HepG2 (cell line): ENCODE measurements around the gene SLC38A8. TPM values are rescaled to one million over a fixed set of nuclear protein-coding genes. Genes with fewer than 3 reads are reported as not detected.

ENCODE experiments used
- ATAC-seq: fragments of 200-7000 bp; cut with Tn5 transposase; 3 replicates; pipeline ENCODE4 v1.9.1; 2020; ENCODE audit warnings: mild to moderate bottlenecking, moderate library complexity
- BruUV-seq: library from RNA; stranded (reverse); fragments of 400-500 nt; replicated peaks from 2 replicates; lab custom pipeline; 2021; lab: Mats Ljungman, UMichigan
- CTCF ChIA-PET: fragments of 300-600 bp; formaldehyde crosslinking; extraction: SDS; loops from one replicate; lab custom pipeline; 2021; ENCODE audit warnings: low total read pairs, inconsistent platforms, low intra/inter-chr PET ratio; lab: Yijun Ruan, JAX
- POLR2A ChIA-PET: fragments of 350-600 bp; sonication (Branson Sonifier 250); formaldehyde crosslinking; loops from one replicate; lab custom pipeline; 2020; ENCODE audit warnings: antibody characterized with exemption, inconsistent platforms; lab: Yijun Ruan, JAX
- DNase-seq: peaks from one replicate; pipeline ENCODE4 v3.0.0-alpha.2; 2015; ENCODE audit warnings: low spot score
- FAIRE-seq: peaks from 3 replicates; lab custom pipeline; 2011; peaks lifted over from hg19 to GRCh38; lab: Jason Lieb, UNC
- H2AFZ ChIP-seq: one replicate; pipeline ENCODE4 v1.6.1; 2011; ENCODE audit warnings: low read length, inconsistent platforms
- H3K27ac ChIP-seq: fragments of 300-600 bp; 3 replicates; pipeline ENCODE4 v1.8.0; 2011; ENCODE audit warnings: mixed run types, mild to moderate bottlenecking, mixed read lengths, low read length, inconsistent platforms; ENCODE audit not compliant: insufficient read depth; ENCODE audit errors: extremely low read length
- H3K27me3 ChIP-seq, 2 experiments: fragments of 200-600 bp in 1 of 2; 2 replicates in 1 of 2; 3 replicates in 1 of 2; pipeline versions ENCODE4 v1.6.0 to v1.8.0; 2011; ENCODE audit warnings: low read length in 2 of 2, mild to moderate bottlenecking in 2 of 2, moderate library complexity in 2 of 2, inconsistent platforms in 1 of 2; ENCODE audit not compliant: insufficient read depth in 2 of 2, control insufficient read depth in 1 of 2
- H3K36me3 ChIP-seq, 2 experiments: fragments of 200-600 bp in 1 of 2; replicated peaks in 1 of 2; 2 replicates in 1 of 2; 3 replicates in 1 of 2; pipeline versions ENCODE4 v1.5.1 to v1.8.0; 2011; ENCODE audit warnings: low read length in 2 of 2, inconsistent platforms in 1 of 2; ENCODE audit not compliant: insufficient read depth in 2 of 2, control insufficient read depth in 1 of 2
- H3K4me1 ChIP-seq: 2 replicates; pipeline ENCODE4 v1.5.1; 2012; ENCODE audit warnings: low read length, inconsistent platforms; ENCODE audit not compliant: insufficient read depth
- H3K4me2 ChIP-seq: 2 replicates; pipeline ENCODE4 v1.6.0; 2011; ENCODE audit warnings: low read depth, low read length, inconsistent platforms
- H3K4me3 ChIP-seq, 3 experiments: fragments of 200-600 bp in 1 of 3; sonication (generic), shearing (Covaris generic) in 1 of 3; replicated peaks in 1 of 3; 2 replicates each; pipeline ENCODE4 v1.5.1; 2011 to 2016; ENCODE audit warnings: low read length in 3 of 3, inconsistent platforms in 2 of 3, low read depth in 2 of 3, mild to moderate bottlenecking in 2 of 3, control low read depth in 1 of 3, mixed read lengths in 1 of 3; ENCODE audit not compliant: insufficient read depth in 1 of 3
- H3K79me2 ChIP-seq: one replicate; pipeline ENCODE4 v1.6.1; 2011; ENCODE audit warnings: low read length, inconsistent platforms; ENCODE audit not compliant: insufficient read depth
- H3K9ac ChIP-seq: 2 replicates; pipeline ENCODE4 v1.6.0; 2011; ENCODE audit warnings: mild to moderate bottlenecking, low read depth, low read length, inconsistent platforms; ENCODE audit not compliant: insufficient read depth
- H3K9me3 ChIP-seq: 2 replicates; pipeline ENCODE4 v1.5.1; 2012; ENCODE audit warnings: mild to moderate bottlenecking, low read length
- H4K20me1 ChIP-seq: 2 replicates; pipeline ENCODE4 v1.6.0; 2011; ENCODE audit warnings: inconsistent platforms, mild to moderate bottlenecking, low read length, moderate library complexity; ENCODE audit not compliant: insufficient read depth
- ATF7 ChIP-seq, 2 experiments: fragments of 450-650 bp in 1 of 2; sonication (generic) in 1 of 2; formaldehyde crosslinking in 1 of 2; IDR thresholded peaks; 2 replicates each; pipeline versions ENCODE4 v1.4.0 to v1.6.1; 2016 to 2020; ENCODE audit warnings: antibody characterized with exemption in 1 of 2, mild to moderate bottlenecking in 1 of 2, missing genetic modification reagents in 1 of 2
- FIP1L1 ChIP-seq: fragments of 200-400 bp; formaldehyde crosslinking; IDR thresholded peaks from 2 replicates; pipeline ENCODE4 v1.6.1; 2018; ENCODE audit warnings: low read depth, mild to moderate bottlenecking, low read length, moderate library complexity, borderline replicate concordance; ENCODE audit not compliant: insufficient read depth
- GLI4 ChIP-seq: sonication (generic); formaldehyde crosslinking; IDR thresholded peaks from 2 replicates; pipeline ENCODE4 v1.5.1; 2020; ENCODE audit warnings: missing genetic modification reagents, mild to moderate bottlenecking, moderate library complexity, borderline replicate concordance
- HDAC2 ChIP-seq: sonication (generic); formaldehyde crosslinking; IDR thresholded peaks from 2 replicates; pipeline ENCODE4 v1.4.0; 2020; ENCODE audit warnings: missing genetic modification reagents
- MYPOP ChIP-seq: sonication (generic); formaldehyde crosslinking; IDR thresholded peaks from 2 replicates; pipeline ENCODE4 v1.8.1; 2023; ENCODE audit warnings: mild to moderate bottlenecking, moderate library complexity, missing genetic modification reagents
- SIX1 ChIP-seq: sonication (generic); formaldehyde crosslinking; IDR thresholded peaks from 2 replicates; pipeline ENCODE4 v1.4.0; 2020; ENCODE audit warnings: missing genetic modification reagents, borderline replicate concordance
- THAP9 ChIP-seq: sonication (generic); formaldehyde crosslinking; IDR thresholded peaks from 2 replicates; pipeline ENCODE4; 2020; ENCODE audit warnings: missing genetic modification reagents, mild to moderate bottlenecking, borderline replicate concordance
- TIGD3 ChIP-seq: sonication (generic); formaldehyde crosslinking; IDR thresholded peaks from 2 replicates; pipeline ENCODE4 v1.5.1; 2020; ENCODE audit warnings: mild to moderate bottlenecking, missing genetic modification reagents, borderline replicate concordance
- ZMAT5 ChIP-seq: sonication (generic); formaldehyde crosslinking; IDR thresholded peaks from 2 replicates; pipeline ENCODE4 v1.5.0; 2020; ENCODE audit warnings: mild to moderate bottlenecking, low read depth, missing genetic modification reagents, borderline replicate concordance
- ZNF563 ChIP-seq: sonication (generic); formaldehyde crosslinking; IDR thresholded peaks from 2 replicates; pipeline ENCODE4 v1.8.0; 2022; ENCODE audit warnings: mild to moderate bottlenecking, moderate library complexity, missing genetic modification reagents
- ZNF577 ChIP-seq: sonication (generic); formaldehyde crosslinking; IDR thresholded peaks from 2 replicates; pipeline ENCODE4 v1.4.0; 2020; ENCODE audit warnings: mild to moderate bottlenecking, low read depth, missing genetic modification reagents, borderline replicate concordance
- ZNF713 ChIP-seq: sonication (generic); formaldehyde crosslinking; IDR thresholded peaks from 2 replicates; pipeline ENCODE4 v1.4.0; 2020; ENCODE audit warnings: mild to moderate bottlenecking, missing genetic modification reagents
- WGBS: methylation state at CpG from one replicate; pipeline ENCODE4 v1.1.6; 2017; ENCODE audit warnings: low lambda C conversion rate; 5-methylcytosine and 5-hydroxymethylcytosine counted together
- in situ Hi-C: cut with HindIII; loops from 2 replicates; pipeline ENCODE4 v1.10.0; 2017; ENCODE audit warnings: low pct_unique_long_range_greater_than_20kb; ENCODE audit not compliant: extremely low pct_ligation_motif_present
- intact Hi-C: fragments of 100-400 bp; cut with micrococcal nuclease; formaldehyde crosslinking; loops from one replicate; pipeline ENCODE4 v1.10.0; 2022; ENCODE audit not compliant: unreplicated experiment
- polyA plus RNA-seq, 8 experiments: library from polyadenylated mRNA; depleted of rRNA in 3 of 8; stranded (reverse) in 7 of 8; unstranded in 1 of 8; fragments of >200 nt; fragmentation: Illumina TruSeq in 4 of 8; extraction: Trizol in 4 of 8; gene quantifications; 2 replicates each; pipeline versions ENCODE4 v1.2.1 to v1.2.3, GENCODE V29; 2011 to 2016; ENCODE audit warnings: low read depth in 4 of 8, missing spikeins in 1 of 8, mixed read lengths in 1 of 8; ENCODE audit not compliant: insufficient read depth in 1 of 8
- total RNA-seq, 5 experiments: library from RNA; depleted of rRNA; stranded (reverse); fragments of >200 nt; fragmentation: Illumina TruSeq; extraction: Trizol; gene quantifications; 2 replicates each; pipeline ENCODE4 v1.2.3, GENCODE V29; 2016; ENCODE audit warnings: low read depth in 1 of 5
- TF ChIP-seq, protein P1 (sequence below): sonication (generic); formaldehyde crosslinking; IDR thresholded peaks from 2 replicates; pipeline ENCODE4 v1.4.0; 2020; ENCODE audit warnings: mild to moderate bottlenecking, missing genetic modification reagents
- TF ChIP-seq, protein P2 (sequence below): conservative IDR thresholded peaks from 2 replicates; pipeline ENCODE4 v1.6.1; 2018; ENCODE audit warnings: missing genetic modification reagents

Gene SLC38A8
- total and polyA plus RNA-seq, 2 of the 13 experiments (the other 11 are each of a cell fraction or from before 2014, with no cell fraction given) = 0.24 to 0.37 TPM

DNA sequence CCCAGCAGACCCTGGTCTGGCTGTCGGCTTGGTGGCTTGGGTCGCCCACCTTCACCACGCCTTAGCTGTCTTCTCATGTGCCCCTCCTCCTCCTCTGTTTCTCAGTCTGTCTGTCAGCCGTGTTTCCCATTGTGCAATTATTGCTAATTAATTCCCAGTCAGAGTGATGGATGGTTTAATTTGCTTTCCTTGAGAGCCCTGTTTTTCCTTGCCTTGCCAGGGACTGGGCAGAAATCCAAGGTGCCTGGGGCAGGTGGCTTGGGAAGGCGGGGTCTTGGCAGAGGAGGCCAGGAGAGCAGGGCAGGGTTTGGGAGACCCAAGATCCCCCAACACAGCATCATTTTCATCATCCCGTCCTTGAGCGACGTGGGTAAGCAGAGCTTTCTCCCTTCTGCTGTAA, 53.3 kb downstream of the SLC38A8 start:
- peaks cover 18% of the 10 kb centered on the region for H3K4me1 ChIP-seq
- ChIA-PET POLR2A (no interaction called here), CTCF (no interaction called here)
- DNase-seq (no peak), FAIRE-seq (no peak), ATAC-seq (no peak)
- H2AFZ ChIP-seq = no peak overlapping the region
- no peaks in the 10 kb centered on the region for H3K9me3 ChIP-seq
- in situ Hi-C loops (no loop called here), intact Hi-C loops (no loop called here)
- peaks cover 1 to 21% of the 10 kb centered on the region in 2 experiments; a peak in 4 of 5 replicates for H3K27me3 ChIP-seq
- no peak overlapping the region for H3K4me2 ChIP-seq
- WGBS = 44% methylated on average over 8 of the region's 8 CpGs
- H3K36me3 ChIP-seq = no peaks in the 10 kb centered on the region
- H3K79me2 ChIP-seq = no peaks in the 10 kb centered on the region
- H4K20me1 ChIP-seq = no peaks in the 10 kb centered on the region
- no peak overlapping the region for H3K4me3 ChIP-seq
- H3K27ac ChIP-seq = no peak overlapping the region
- H3K9ac ChIP-seq = no peak overlapping the region
- no TSS peak for BruUV-seq
- no peak for TF ChIP-seq MYPOP (CRISPR knock-in tag)
- no peak for TF ChIP-seq ZNF713 (CRISPR knock-in tag)
- TF ChIP-seq SIX1 (CRISPR knock-in tag) = no peak
- no peak for TF ChIP-seq TIGD3
- no peak for TF ChIP-seq ATF7 (IDR thresholded peaks at IDR 0.05)
- TF ChIP-seq ATF7 (CRISPR knock-in tag; IDR thresholded peaks at IDR 0.05) = no peak
- TF ChIP-seq FIP1L1 = no peak
- no peak for TF ChIP-seq ZMAT5 (CRISPR knock-in tag)
- no peak for TF ChIP-seq ZNF577 (CRISPR knock-in tag)
- TF ChIP-seq, protein P1, sequence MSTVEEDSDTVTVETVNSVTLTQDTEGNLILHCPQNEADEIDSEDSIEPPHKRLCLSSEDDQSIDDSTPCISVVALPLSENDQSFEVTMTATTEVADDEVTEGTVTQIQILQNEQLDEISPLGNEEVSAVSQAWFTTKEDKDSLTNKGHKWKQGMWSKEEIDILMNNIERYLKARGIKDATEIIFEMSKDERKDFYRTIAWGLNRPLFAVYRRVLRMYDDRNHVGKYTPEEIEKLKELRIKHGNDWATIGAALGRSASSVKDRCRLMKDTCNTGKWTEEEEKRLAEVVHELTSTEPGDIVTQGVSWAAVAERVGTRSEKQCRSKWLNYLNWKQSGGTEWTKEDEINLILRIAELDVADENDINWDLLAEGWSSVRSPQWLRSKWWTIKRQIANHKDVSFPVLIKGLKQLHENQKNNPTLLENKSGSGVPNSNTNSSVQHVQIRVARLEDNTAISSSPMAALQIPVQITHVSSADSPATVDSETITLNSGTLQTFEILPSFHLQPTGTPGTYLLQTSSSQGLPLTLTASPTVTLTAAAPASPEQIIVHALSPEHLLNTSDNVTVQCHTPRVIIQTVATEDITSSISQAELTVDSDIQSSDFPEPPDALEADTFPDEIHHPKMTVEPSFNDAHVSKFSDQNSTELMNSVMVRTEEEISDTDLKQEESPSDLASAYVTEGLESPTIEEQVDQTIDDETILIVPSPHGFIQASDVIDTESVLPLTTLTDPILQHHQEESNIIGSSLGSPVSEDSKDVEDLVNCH (CRISPR knock-in tag) = no peak
- TF ChIP-seq, protein P2, sequence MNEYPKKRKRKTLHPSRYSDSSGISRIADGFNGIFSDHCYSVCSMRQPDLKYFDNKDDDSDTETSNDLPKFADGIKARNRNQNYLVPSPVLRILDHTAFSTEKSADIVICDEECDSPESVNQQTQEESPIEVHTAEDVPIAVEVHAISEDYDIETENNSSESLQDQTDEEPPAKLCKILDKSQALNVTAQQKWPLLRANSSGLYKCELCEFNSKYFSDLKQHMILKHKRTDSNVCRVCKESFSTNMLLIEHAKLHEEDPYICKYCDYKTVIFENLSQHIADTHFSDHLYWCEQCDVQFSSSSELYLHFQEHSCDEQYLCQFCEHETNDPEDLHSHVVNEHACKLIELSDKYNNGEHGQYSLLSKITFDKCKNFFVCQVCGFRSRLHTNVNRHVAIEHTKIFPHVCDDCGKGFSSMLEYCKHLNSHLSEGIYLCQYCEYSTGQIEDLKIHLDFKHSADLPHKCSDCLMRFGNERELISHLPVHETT (CRISPR knock-in tag) = no peak
- TF ChIP-seq THAP9 = no peak
- TF ChIP-seq HDAC2 (CRISPR knock-in tag) = no peak
- no peak for TF ChIP-seq GLI4 (CRISPR knock-in tag)
- no peak for TF ChIP-seq ZNF563 (CRISPR knock-in tag)
